Measurements from ENCODE around the gene MAPK8.

- no peak for TF ChIP-seq CTCF (IDR thresholded peaks at IDR 0.05)
- no peak for TF ChIP-seq AR (CRISPR knock-in tag; IDR thresholded peaks at IDR 0.05)
- TF ChIP-seq CREM (CRISPR knock-in tag; IDR thresholded peaks at IDR 0.05) = no peak
- no peak for TF ChIP-seq MAX (CRISPR knock-in tag; IDR thresholded peaks at IDR 0.05)
- TF ChIP-seq ZBTB43 (CRISPR knock-in tag; IDR thresholded peaks at IDR 0.05) = no peak
- TF ChIP-seq SOX15 (CRISPR knock-in tag; IDR thresholded peaks at IDR 0.05) = no peak
- TF ChIP-seq FOXJ3 (CRISPR knock-in tag; IDR thresholded peaks at IDR 0.05; ENCODE audit: borderline replicate concordance) = no peak
- TF ChIP-seq HMGA2 (CRISPR knock-in tag; IDR thresholded peaks at IDR 0.05) = no peak
- TF ChIP-seq ATF1 (CRISPR knock-in tag; IDR thresholded peaks at IDR 0.05) = no peak
- no peak for TF ChIP-seq ZNF232 (CRISPR knock-in tag; IDR thresholded peaks at IDR 0.05)
- TF ChIP-seq, protein P1, sequence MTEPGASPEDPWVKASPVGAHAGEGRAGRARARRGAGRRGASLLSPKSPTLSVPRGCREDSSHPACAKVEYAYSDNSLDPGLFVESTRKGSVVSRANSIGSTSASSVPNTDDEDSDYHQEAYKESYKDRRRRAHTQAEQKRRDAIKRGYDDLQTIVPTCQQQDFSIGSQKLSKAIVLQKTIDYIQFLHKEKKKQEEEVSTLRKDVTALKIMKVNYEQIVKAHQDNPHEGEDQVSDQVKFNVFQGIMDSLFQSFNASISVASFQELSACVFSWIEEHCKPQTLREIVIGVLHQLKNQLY (CRISPR knock-in tag; IDR thresholded peaks at IDR 0.05) = no peak
- no peak for TF ChIP-seq E2F5 (CRISPR knock-in tag; IDR thresholded peaks at IDR 0.05)
Observed at GRCh38 chr10:48284811-48285210, 21.7 kb upstream of the MAPK8 start.
